ENCODE measurements around the gene TBX19. TPM values are rescaled to one million over a fixed set of nuclear protein-coding genes. Genes with fewer than 3 reads are reported as not detected.

Gene TBX19
- total and polyA plus RNA-seq, 10 of the 15 experiments (the other 5 are each of a cell fraction or from before 2014, with no cell fraction given) = 0.13 to 6.9 (median 1.2) TPM

DNA sequence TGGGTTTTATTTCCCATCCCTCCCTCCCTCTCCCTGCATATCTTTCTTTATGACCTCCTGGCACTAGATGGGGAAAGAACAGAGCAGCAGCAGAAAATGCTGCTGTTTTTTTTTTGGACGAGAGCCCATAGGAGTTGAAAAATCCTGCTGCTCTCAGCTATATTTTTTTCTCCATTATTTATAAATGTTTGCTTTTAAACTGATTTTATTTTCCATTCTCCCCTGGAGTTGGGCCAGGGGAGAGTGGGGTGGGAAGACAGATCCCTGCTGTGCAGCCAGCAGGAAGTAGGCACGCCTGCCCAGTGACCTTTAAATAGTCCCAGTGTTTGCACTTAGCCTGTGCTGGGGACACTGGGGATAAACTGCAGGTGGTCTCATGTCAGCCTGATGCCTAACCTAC is 37.5 kb upstream of the TBX19 start (continued):
- TF ChIP-seq, protein P1, sequence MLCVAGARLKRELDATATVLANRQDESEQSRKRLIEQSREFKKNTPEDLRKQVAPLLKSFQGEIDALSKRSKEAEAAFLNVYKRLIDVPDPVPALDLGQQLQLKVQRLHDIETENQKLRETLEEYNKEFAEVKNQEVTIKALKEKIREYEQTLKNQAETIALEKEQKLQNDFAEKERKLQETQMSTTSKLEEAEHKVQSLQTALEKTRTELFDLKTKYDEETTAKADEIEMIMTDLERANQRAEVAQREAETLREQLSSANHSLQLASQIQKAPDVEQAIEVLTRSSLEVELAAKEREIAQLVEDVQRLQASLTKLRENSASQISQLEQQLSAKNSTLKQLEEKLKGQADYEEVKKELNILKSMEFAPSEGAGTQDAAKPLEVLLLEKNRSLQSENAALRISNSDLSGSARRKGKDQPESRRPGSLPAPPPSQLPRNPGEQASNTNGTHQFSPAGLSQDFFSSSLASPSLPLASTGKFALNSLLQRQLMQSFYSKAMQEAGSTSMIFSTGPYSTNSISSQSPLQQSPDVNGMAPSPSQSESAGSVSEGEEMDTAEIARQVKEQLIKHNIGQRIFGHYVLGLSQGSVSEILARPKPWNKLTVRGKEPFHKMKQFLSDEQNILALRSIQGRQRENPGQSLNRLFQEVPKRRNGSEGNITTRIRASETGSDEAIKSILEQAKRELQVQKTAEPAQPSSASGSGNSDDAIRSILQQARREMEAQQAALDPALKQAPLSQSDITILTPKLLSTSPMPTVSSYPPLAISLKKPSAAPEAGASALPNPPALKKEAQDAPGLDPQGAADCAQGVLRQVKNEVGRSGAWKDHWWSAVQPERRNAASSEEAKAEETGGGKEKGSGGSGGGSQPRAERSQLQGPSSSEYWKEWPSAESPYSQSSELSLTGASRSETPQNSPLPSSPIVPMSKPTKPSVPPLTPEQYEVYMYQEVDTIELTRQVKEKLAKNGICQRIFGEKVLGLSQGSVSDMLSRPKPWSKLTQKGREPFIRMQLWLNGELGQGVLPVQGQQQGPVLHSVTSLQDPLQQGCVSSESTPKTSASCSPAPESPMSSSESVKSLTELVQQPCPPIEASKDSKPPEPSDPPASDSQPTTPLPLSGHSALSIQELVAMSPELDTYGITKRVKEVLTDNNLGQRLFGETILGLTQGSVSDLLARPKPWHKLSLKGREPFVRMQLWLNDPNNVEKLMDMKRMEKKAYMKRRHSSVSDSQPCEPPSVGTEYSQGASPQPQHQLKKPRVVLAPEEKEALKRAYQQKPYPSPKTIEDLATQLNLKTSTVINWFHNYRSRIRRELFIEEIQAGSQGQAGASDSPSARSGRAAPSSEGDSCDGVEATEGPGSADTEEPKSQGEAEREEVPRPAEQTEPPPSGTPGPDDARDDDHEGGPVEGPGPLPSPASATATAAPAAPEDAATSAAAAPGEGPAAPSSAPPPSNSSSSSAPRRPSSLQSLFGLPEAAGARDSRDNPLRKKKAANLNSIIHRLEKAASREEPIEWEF (IDR thresholded peaks at IDR 0.05; ENCODE audit: insufficient replicate concordance, low read depth, low read length) = no peak
- TF ChIP-seq, protein P2, sequence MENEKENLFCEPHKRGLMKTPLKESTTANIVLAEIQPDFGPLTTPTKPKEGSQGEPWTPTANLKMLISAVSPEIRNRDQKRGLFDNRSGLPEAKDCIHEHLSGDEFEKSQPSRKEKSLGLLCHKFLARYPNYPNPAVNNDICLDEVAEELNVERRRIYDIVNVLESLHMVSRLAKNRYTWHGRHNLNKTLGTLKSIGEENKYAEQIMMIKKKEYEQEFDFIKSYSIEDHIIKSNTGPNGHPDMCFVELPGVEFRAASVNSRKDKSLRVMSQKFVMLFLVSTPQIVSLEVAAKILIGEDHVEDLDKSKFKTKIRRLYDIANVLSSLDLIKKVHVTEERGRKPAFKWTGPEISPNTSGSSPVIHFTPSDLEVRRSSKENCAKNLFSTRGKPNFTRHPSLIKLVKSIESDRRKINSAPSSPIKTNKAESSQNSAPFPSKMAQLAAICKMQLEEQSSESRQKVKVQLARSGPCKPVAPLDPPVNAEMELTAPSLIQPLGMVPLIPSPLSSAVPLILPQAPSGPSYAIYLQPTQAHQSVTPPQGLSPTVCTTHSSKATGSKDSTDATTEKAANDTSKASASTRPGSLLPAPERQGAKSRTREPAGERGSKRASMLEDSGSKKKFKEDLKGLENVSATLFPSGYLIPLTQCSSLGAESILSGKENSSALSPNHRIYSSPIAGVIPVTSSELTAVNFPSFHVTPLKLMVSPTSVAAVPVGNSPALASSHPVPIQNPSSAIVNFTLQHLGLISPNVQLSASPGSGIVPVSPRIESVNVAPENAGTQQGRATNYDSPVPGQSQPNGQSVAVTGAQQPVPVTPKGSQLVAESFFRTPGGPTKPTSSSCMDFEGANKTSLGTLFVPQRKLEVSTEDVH (IDR thresholded peaks at IDR 0.05; ENCODE audit: low read depth, partially characterized antibody) = no peak
- no peak for TF ChIP-seq ATF7 (IDR thresholded peaks at IDR 0.05; ENCODE audit: low read depth)
- no peak for TF ChIP-seq NR2C2 (IDR thresholded peaks at IDR 0.05; ENCODE audit: borderline replicate concordance, control insufficient read depth, insufficient read length, low read depth)
- TF ChIP-seq RAD51 (IDR thresholded peaks at IDR 0.05) = no peak
- TF ChIP-seq, protein P3, sequence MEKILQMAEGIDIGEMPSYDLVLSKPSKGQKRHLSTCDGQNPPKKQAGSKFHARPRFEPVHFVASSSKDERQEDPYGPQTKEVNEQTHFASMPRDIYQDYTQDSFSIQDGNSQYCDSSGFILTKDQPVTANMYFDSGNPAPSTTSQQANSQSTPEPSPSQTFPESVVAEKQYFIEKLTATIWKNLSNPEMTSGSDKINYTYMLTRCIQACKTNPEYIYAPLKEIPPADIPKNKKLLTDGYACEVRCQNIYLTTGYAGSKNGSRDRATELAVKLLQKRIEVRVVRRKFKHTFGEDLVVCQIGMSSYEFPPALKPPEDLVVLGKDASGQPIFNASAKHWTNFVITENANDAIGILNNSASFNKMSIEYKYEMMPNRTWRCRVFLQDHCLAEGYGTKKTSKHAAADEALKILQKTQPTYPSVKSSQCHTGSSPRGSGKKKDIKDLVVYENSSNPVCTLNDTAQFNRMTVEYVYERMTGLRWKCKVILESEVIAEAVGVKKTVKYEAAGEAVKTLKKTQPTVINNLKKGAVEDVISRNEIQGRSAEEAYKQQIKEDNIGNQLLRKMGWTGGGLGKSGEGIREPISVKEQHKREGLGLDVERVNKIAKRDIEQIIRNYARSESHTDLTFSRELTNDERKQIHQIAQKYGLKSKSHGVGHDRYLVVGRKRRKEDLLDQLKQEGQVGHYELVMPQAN (conservative IDR thresholded peaks at IDR 0.05) = no peak
- TF ChIP-seq POLR2AphosphoS2 (IDR thresholded peaks at IDR 0.05; ENCODE audit: low read depth, low read length) = no peak
- TF ChIP-seq CHD2 (IDR thresholded peaks at IDR 0.05; ENCODE audit: borderline replicate concordance, low read depth, low read length) = no peak
- TF ChIP-seq CHD4 (IDR thresholded peaks at IDR 0.05) = no peak
- no peak for TF ChIP-seq BCL11A (IDR thresholded peaks at IDR 0.05; ENCODE audit: low read depth, low read length)
- TF ChIP-seq ETV6 (conservative IDR thresholded peaks at IDR 0.05 in 1 of 2, IDR thresholded peaks at IDR 0.05 in 1 of 2; ENCODE audit: borderline replicate concordance in 1 of 2, low read depth in 1 of 2) = no peak
- TF ChIP-seq BRCA1 (IDR thresholded peaks at IDR 0.05; ENCODE audit: low read depth, low read length) = no peak
- TF ChIP-seq CEBPB (IDR thresholded peaks at IDR 0.05; ENCODE audit: borderline replicate concordance in 1 of 2, low read depth in 2 of 2, low read length in 2 of 2) = no peak
